Thyroid gland (tissue), 4 donors: Measurements from ENCODE around the gene FNIP1.

Source experiments
- POLR2A ChIP-seq, 2 donors: fragments of 450-650 bp; IDR thresholded peaks; one replicate each; pipeline ENCODE4 v1.6.1; 2017; ENCODE audit warnings: antibody characterized with exemption in 2 of 2, mild to moderate bottlenecking in 2 of 2, moderate library complexity in 1 of 2
- TF ChIP-seq, protein P1 (sequence below), 6 experiments: fragments of 200-600 bp in 3 of 6; fragments of 450-650 bp in 3 of 6; sonication (generic) in 3 of 6; IDR thresholded peaks; one replicate each; pipeline ENCODE4 v1.5.1; 2016 to 2019; ENCODE audit warnings: antibody characterized with exemption in 6 of 6, mild to moderate bottlenecking in 2 of 6, inconsistent platforms in 1 of 6, moderate library complexity in 1 of 6

- TF ChIP-seq POLR2A (IDR thresholded peaks at IDR 0.05): no peak
- TF ChIP-seq, protein P1, sequence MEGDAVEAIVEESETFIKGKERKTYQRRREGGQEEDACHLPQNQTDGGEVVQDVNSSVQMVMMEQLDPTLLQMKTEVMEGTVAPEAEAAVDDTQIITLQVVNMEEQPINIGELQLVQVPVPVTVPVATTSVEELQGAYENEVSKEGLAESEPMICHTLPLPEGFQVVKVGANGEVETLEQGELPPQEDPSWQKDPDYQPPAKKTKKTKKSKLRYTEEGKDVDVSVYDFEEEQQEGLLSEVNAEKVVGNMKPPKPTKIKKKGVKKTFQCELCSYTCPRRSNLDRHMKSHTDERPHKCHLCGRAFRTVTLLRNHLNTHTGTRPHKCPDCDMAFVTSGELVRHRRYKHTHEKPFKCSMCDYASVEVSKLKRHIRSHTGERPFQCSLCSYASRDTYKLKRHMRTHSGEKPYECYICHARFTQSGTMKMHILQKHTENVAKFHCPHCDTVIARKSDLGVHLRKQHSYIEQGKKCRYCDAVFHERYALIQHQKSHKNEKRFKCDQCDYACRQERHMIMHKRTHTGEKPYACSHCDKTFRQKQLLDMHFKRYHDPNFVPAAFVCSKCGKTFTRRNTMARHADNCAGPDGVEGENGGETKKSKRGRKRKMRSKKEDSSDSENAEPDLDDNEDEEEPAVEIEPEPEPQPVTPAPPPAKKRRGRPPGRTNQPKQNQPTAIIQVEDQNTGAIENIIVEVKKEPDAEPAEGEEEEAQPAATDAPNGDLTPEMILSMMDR (IDR thresholded peaks at IDR 0.05): no peak
These were observed 1.6 kb downstream of the FNIP1 start for GRCh38 chr5:131795228-131795627.
